WTC11 (cell line): ENCODE data around the gene GSTA1. TPM values are rescaled to one million over a fixed set of nuclear protein-coding genes. Genes with fewer than 3 reads are reported as not detected.

Experiments
- ATAC-seq: fragments of 200-7000 bp; cut with Tn5 transposase; 2 replicates; pipeline ENCODE4 v1.10.0; 2021; ENCODE audit warnings: mild to moderate bottlenecking, moderate library complexity
- CTCF ChIA-PET: fragments of 300-600 bp; sonication (Branson Sonifier 250); formaldehyde crosslinking; loops from one replicate; lab custom pipeline; 2021; ENCODE audit warnings: antibody characterized with exemption; lab: Charles Lee
- POLR2A ChIA-PET: fragments of 350-600 bp; sonication (Branson Sonifier 250); formaldehyde crosslinking; loops from one replicate; lab custom pipeline; 2021; ENCODE audit warnings: antibody characterized with exemption; lab: Charles Lee
- DNase-seq: peaks from one replicate; pipeline ENCODE4 v3.0.0; 2021; ENCODE audit warnings: low spot score
- H3K27ac Mint-ChIP-seq: 2 replicates; pipeline ENCODE4 v1.8.0; 2021; ENCODE audit warnings: mixed read lengths
- H3K27me3 Mint-ChIP-seq: 2 replicates; pipeline ENCODE4 v1.8.0; 2021; ENCODE audit warnings: low read depth, mild to moderate bottlenecking, moderate library complexity, mixed read lengths
- H3K36me3 Mint-ChIP-seq: 2 replicates; pipeline ENCODE4 v1.8.0; 2021; ENCODE audit warnings: mixed read lengths
- H3K4me1 Mint-ChIP-seq: 2 replicates; pipeline ENCODE4 v1.8.0; 2022; ENCODE audit warnings: mixed read lengths
- H3K4me3 Mint-ChIP-seq: 2 replicates; pipeline ENCODE4 v1.8.0; 2021; ENCODE audit warnings: mild to moderate bottlenecking, moderate library complexity, mixed read lengths
- H3K9me3 Mint-ChIP-seq: 2 replicates; pipeline ENCODE4 v1.8.0; 2021; ENCODE audit warnings: mixed read lengths
- ATF1 ChIP-seq: sonication (generic); formaldehyde crosslinking; IDR thresholded peaks from 2 replicates; pipeline ENCODE4 v1.8.1; 2023; ENCODE audit warnings: mild to moderate bottlenecking, moderate library complexity, missing genetic modification reagents
- EMX1 ChIP-seq: fragments of 250-450 bp; sonication (Bioruptor Pico); IDR thresholded peaks from 2 replicates; pipeline ENCODE4 v1.8.0; 2021; ENCODE audit warnings: mild to moderate bottlenecking
- FOXJ3 ChIP-seq: sonication (generic); formaldehyde crosslinking; IDR thresholded peaks from 2 replicates; pipeline ENCODE4 v1.9.0; 2021; ENCODE audit warnings: missing genetic modification reagents, mild to moderate bottlenecking, borderline replicate concordance
- FOXK1 ChIP-seq: sonication (generic); formaldehyde crosslinking; IDR thresholded peaks from 2 replicates; pipeline ENCODE4 v1.8.0; 2022; ENCODE audit warnings: mild to moderate bottlenecking, moderate library complexity, missing genetic modification reagents
- FOXP4 ChIP-seq: sonication (generic); formaldehyde crosslinking; IDR thresholded peaks from 2 replicates; pipeline ENCODE4 v1.8.0; 2022; ENCODE audit warnings: mild to moderate bottlenecking, missing genetic modification reagents
- IRF2 ChIP-seq: sonication (generic); formaldehyde crosslinking; IDR thresholded peaks from 2 replicates; pipeline ENCODE4 v1.8.0; 2022; ENCODE audit warnings: low read depth, missing genetic modification reagents, borderline replicate concordance
- JUN ChIP-seq: sonication (generic); formaldehyde crosslinking; IDR thresholded peaks from 2 replicates; pipeline ENCODE4 v1.8.0; 2023; ENCODE audit warnings: mild to moderate bottlenecking, missing genetic modification reagents
- NFE2L1 ChIP-seq: sonication (generic); formaldehyde crosslinking; IDR thresholded peaks from 2 replicates; pipeline ENCODE4 v1.8.1; 2023; ENCODE audit warnings: missing genetic modification reagents
- OVOL2 ChIP-seq: fragments of 250-450 bp; sonication (Bioruptor Pico); IDR thresholded peaks from 2 replicates; pipeline ENCODE4 v1.9.0; 2021; ENCODE audit warnings: mild to moderate bottlenecking, borderline replicate concordance
- PREB ChIP-seq: sonication (generic); formaldehyde crosslinking; IDR thresholded peaks from 2 replicates; pipeline ENCODE4 v1.8.1; 2022; ENCODE audit warnings: mild to moderate bottlenecking, missing genetic modification reagents, moderate library complexity, borderline replicate concordance
- RORB ChIP-seq: fragments of 250-450 bp; sonication (Bioruptor Pico); IDR thresholded peaks from 2 replicates; pipeline ENCODE4 v1.9.0; 2021; ENCODE audit warnings: mild to moderate bottlenecking
- SMAD3 ChIP-seq: sonication (generic); formaldehyde crosslinking; IDR thresholded peaks from 2 replicates; pipeline ENCODE4 v1.8.0; 2022; ENCODE audit warnings: missing genetic modification reagents, mild to moderate bottlenecking, borderline replicate concordance
- TEAD4 ChIP-seq: sonication (generic); formaldehyde crosslinking; IDR thresholded peaks from 2 replicates; pipeline ENCODE4 v1.8.0; 2022; ENCODE audit warnings: mild to moderate bottlenecking, missing genetic modification reagents
- TP53 ChIP-seq: sonication (generic); formaldehyde crosslinking; IDR thresholded peaks from 2 replicates; pipeline ENCODE4 v1.8.1; 2023; ENCODE audit warnings: mild to moderate bottlenecking, missing genetic modification reagents
- ZNF263 ChIP-seq: sonication (generic); formaldehyde crosslinking; IDR thresholded peaks from 2 replicates; pipeline ENCODE4 v1.8.1; 2022; ENCODE audit warnings: low read depth, mild to moderate bottlenecking, moderate library complexity, missing genetic modification reagents
- ZNF281 ChIP-seq: sonication (generic); formaldehyde crosslinking; IDR thresholded peaks from 2 replicates; pipeline ENCODE4 v1.8.0; 2023; ENCODE audit warnings: mild to moderate bottlenecking, missing genetic modification reagents
- ZNF317 ChIP-seq: sonication (generic); formaldehyde crosslinking; IDR thresholded peaks from 2 replicates; pipeline ENCODE4 v1.8.1; 2023; ENCODE audit warnings: low read depth, mild to moderate bottlenecking, moderate library complexity, missing genetic modification reagents, borderline replicate concordance
- ZNF396 ChIP-seq: fragments of 250-450 bp; sonication (Bioruptor Pico); IDR thresholded peaks from 2 replicates; pipeline ENCODE4 v1.8.0; 2021; ENCODE audit warnings: mild to moderate bottlenecking, moderate library complexity, borderline replicate concordance
- ZNF416 ChIP-seq: fragments of 250-450 bp; sonication (Bioruptor Pico); IDR thresholded peaks from 2 replicates; pipeline ENCODE4 v1.9.0; 2021; ENCODE audit warnings: mild to moderate bottlenecking, inconsistent platforms
- total RNA-seq: library from RNA; stranded (reverse); gene quantifications from 3 replicates; pipeline ENCODE4 v1.2.3, GENCODE V29; 2021
- TF ChIP-seq, protein P1 (sequence below): sonication (generic); formaldehyde crosslinking; conservative IDR thresholded peaks from 2 replicates; pipeline ENCODE4 v1.8.1; 2023; ENCODE audit warnings: mild to moderate bottlenecking, low read depth, missing genetic modification reagents, moderate library complexity
- TF ChIP-seq, protein P2 (sequence below): sonication (generic); formaldehyde crosslinking; IDR thresholded peaks from 2 replicates; pipeline ENCODE4 v1.8.1; 2023; ENCODE audit warnings: mild to moderate bottlenecking, missing genetic modification reagents, moderate library complexity
- TF ChIP-seq, protein P3 (sequence below): sonication (generic); formaldehyde crosslinking; IDR thresholded peaks from 2 replicates; pipeline ENCODE4 v1.8.0; 2022; ENCODE audit warnings: mild to moderate bottlenecking, missing genetic modification reagents

Gene GSTA1
- total RNA-seq, 1 experiment from 2014 or later, result 0.90 TPM

- TF ChIP-seq, protein P1, sequence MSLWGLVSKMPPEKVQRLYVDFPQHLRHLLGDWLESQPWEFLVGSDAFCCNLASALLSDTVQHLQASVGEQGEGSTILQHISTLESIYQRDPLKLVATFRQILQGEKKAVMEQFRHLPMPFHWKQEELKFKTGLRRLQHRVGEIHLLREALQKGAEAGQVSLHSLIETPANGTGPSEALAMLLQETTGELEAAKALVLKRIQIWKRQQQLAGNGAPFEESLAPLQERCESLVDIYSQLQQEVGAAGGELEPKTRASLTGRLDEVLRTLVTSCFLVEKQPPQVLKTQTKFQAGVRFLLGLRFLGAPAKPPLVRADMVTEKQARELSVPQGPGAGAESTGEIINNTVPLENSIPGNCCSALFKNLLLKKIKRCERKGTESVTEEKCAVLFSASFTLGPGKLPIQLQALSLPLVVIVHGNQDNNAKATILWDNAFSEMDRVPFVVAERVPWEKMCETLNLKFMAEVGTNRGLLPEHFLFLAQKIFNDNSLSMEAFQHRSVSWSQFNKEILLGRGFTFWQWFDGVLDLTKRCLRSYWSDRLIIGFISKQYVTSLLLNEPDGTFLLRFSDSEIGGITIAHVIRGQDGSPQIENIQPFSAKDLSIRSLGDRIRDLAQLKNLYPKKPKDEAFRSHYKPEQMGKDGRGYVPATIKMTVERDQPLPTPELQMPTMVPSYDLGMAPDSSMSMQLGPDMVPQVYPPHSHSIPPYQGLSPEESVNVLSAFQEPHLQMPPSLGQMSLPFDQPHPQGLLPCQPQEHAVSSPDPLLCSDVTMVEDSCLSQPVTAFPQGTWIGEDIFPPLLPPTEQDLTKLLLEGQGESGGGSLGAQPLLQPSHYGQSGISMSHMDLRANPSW (CRISPR knock-in tag), result no peak
- TF ChIP-seq JUN (CRISPR knock-in tag), result no peak
Observed at GRCh38 chr6:52746213-52746612, 57.4 kb downstream of the GSTA1 start (continued).

DNA sequence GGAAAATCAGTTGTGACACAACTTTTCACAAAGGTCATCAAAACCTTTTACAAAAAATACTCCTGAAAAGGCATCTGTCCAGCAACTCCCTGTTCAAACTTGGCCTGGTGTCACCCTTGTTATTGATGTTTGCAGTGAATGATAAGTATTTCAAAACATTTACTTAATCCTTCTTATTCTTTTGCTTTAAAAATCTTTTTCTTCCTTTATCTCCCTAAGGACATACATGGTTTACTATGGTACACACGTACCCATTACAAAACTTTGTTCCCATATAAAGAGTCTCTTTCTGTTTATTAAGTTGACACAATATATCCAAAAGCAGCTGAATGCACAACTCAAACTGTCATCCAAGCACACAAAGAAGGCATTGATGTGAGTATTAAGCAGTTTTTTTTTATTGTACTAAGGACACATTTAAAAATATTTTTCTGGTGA is 57.8 kb downstream of the GSTA1 start:
- H3K9me3 Mint-ChIP-seq, result peaks cover 22% of the 10 kb centered on the region
- no peak overlapping the region for H3K4me3 Mint-ChIP-seq
- DNase-seq, result no peak
- POLR2A ChIA-PET, result no interaction called here
- CTCF ChIA-PET, result no interaction called here
- TF ChIP-seq SMAD3 (no peak), FOXK1 (CRISPR knock-in tag) (no peak), ZNF317 (CRISPR knock-in tag) (no peak), ZNF416 (CRISPR knock-in tag) (no peak), PREB (no peak), FOXJ3 (CRISPR knock-in tag) (no peak), ATF1 (CRISPR knock-in tag) (no peak), JUN (CRISPR knock-in tag) (no peak)
- TF ChIP-seq, protein P2, sequence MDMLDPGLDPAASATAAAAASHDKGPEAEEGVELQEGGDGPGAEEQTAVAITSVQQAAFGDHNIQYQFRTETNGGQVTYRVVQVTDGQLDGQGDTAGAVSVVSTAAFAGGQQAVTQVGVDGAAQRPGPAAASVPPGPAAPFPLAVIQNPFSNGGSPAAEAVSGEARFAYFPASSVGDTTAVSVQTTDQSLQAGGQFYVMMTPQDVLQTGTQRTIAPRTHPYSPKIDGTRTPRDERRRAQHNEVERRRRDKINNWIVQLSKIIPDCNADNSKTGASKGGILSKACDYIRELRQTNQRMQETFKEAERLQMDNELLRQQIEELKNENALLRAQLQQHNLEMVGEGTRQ (CRISPR knock-in tag), result no peak
- peaks cover 15% of the 10 kb centered on the region for H3K4me1 Mint-ChIP-seq
- H3K36me3 Mint-ChIP-seq, result peaks cover 8% of the 10 kb centered on the region
- no peak overlapping the region for H3K27ac Mint-ChIP-seq
- H3K27me3 Mint-ChIP-seq, result peaks cover under 1% of the 10 kb centered on the region; the same call in 1 of the 2 replicates
- no peak for ATAC-seq

GRCh38 chr6:52741872-52742271 is 61.7 kb downstream of the GSTA1 start:
- H3K4me3 Mint-ChIP-seq, result no peak overlapping the region
- TF ChIP-seq ZNF281 (CRISPR knock-in tag), result no peak
- no peak for TF ChIP-seq TP53
- no peak for TF ChIP-seq TEAD4 (CRISPR knock-in tag)
- TF ChIP-seq ZNF396, result no peak
- TF ChIP-seq, protein P2 (CRISPR knock-in tag), result no peak
- no peak for TF ChIP-seq FOXP4 (CRISPR knock-in tag)
- no peak for TF ChIP-seq EMX1 (CRISPR knock-in tag)
- no peak for TF ChIP-seq NFE2L1 (CRISPR knock-in tag)
- TF ChIP-seq, protein P3, sequence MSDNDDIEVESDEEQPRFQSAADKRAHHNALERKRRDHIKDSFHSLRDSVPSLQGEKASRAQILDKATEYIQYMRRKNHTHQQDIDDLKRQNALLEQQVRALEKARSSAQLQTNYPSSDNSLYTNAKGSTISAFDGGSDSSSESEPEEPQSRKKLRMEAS (CRISPR knock-in tag), result no peak
- TF ChIP-seq IRF2 (CRISPR knock-in tag), result no peak
- TF ChIP-seq RORB (CRISPR knock-in tag), result no peak
- TF ChIP-seq ZNF263 (CRISPR knock-in tag), result no peak
- TF ChIP-seq OVOL2 (CRISPR knock-in tag), result no peak

More at GRCh38 chr6:52741872-52742271, 61.7 kb downstream of the GSTA1 start:
- Mint-ChIP-seq H3K27ac (no peak overlapping the region), H3K27me3 (no peaks in the 10 kb centered on the region), H3K4me1 (peaks cover 11% of the 10 kb centered on the region), H3K36me3 (peaks cover 11% of the 10 kb centered on the region), H3K9me3 (peaks cover 25% of the 10 kb centered on the region)
- POLR2A ChIA-PET, result no interaction called here
- ATAC-seq, result no peak
- DNase-seq, result no peak
- CTCF ChIA-PET, result no interaction called here
